DMS79 treated with DMSO at 0.1 percent for 48 hours (cell line): ENCODE data around the gene RHOF.

Source experiments
- DNase-seq: peaks from one replicate; lab custom pipeline; 2025; lab: John Stamatoyannopoulos, UW

RHOF gene

GRCh38 chr12:121819212-121819949 is 25.9 kb upstream of the RHOF start:
- no peak for DNase-seq

GRCh38 chr12:121817648-121818043 is 24.2 kb upstream of the RHOF start:
- no peak for DNase-seq

GRCh38 chr12:121816925-121817647 is 23.6 kb upstream of the RHOF start:
- no peak for DNase-seq

- DNase-seq = no peak
These were observed 21.8 kb upstream of the RHOF start for GRCh38 chr12:121815263-121815662.

GRCh38 chr12:121814429-121815119 is 21.1 kb upstream of the RHOF start:
- DNase-seq = no peak

GRCh38 chr12:121813951-121814350 is 20.5 kb upstream of the RHOF start:
- DNase-seq = no peak

GRCh38 chr12:121812921-121813896 is 19.7 kb upstream of the RHOF start:
- no peak for DNase-seq

- DNase-seq = no peak
These were observed 18.9 kb upstream of the RHOF start for GRCh38 chr12:121812320-121812871.

GRCh38 chr12:121811434-121812319 is 18.2 kb upstream of the RHOF start:
- DNase-seq = peak; percentile 63

GRCh38 chr12:121810833-121811433 is 17.4 kb upstream of the RHOF start:
- no peak for DNase-seq

- no peak for DNase-seq
These were observed 16.8 kb upstream of the RHOF start for GRCh38 chr12:121810234-121810817.

GRCh38 chr12:121809712-121810116 is 16.2 kb upstream of the RHOF start:
- DNase-seq = no peak

- DNase-seq = no peak
These were observed 15.1 kb upstream of the RHOF start for GRCh38 chr12:121808623-121809022.

GRCh38 chr12:121807642-121808347 is 14.3 kb upstream of the RHOF start:
- no peak for DNase-seq

- peak; percentile 28 for DNase-seq
These were observed 13.3 kb upstream of the RHOF start for GRCh38 chr12:121806546-121807423.

- DNase-seq = no peak
These were observed 12.6 kb upstream of the RHOF start for GRCh38 chr12:121806009-121806545.

GRCh38 chr12:121805171-121806008 is 11.9 kb upstream of the RHOF start:
- peak; percentile 18 for DNase-seq
